B cell (primary cell): ENCODE data around the gene FBF1.

Experiments
- CTCF ChIP-seq: fragments of 200-600 bp; IDR thresholded peaks from one replicate; pipeline ENCODE4 v1.8.0; 2022; ENCODE audit warnings: antibody characterized with exemption, mild to moderate bottlenecking
- EZH2 ChIP-seq: IDR thresholded peaks from 2 replicates; pipeline ENCODE4 v1.6.1; 2012; ENCODE audit warnings: borderline replicate concordance, low read depth, mild to moderate bottlenecking, moderate library complexity, low read length; ENCODE audit not compliant: insufficient read depth, poor library complexity, severe bottlenecking

GRCh38 chr17:75908201-75908600 is 32.6 kb downstream of the FBF1 start:
- TF ChIP-seq CTCF (no peak), EZH2 (no peak)
